ENCODE measurements around the gene PACSIN2.

The PACSIN2 gene

DNA sequence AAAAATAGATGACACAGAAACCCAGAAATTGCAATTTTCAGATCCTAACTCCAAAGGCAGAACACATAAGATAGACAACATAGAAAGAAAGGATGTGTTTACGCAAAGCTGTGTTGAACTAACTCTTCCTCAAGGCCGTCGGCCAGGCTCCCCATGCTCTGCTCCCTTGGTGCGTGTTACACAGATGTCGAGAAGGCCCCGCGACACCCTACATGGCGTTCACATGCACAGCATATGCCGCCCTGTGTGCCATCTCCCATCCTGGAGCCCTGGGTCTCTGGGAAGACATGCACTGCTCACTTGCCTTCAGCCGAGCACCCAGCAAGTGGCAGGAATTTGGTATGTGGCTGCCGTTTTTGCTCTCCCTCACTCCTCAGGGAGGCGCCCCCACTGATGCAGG lies 110.9 kb downstream of the PACSIN2 start:
- DNase-seq (ENCODE audit: low read depth), result no peak

- DNase-seq (ENCODE audit: low read depth), result no peak
These were observed 112.0 kb downstream of the PACSIN2 start for GRCh38 chr22:42902875-42903510.

GRCh38 chr22:42901790-42902508 lies 113.0 kb downstream of the PACSIN2 start:
- DNase-seq (ENCODE audit: low read depth), result no peak

GRCh38 chr22:42897960-42898359 lies 117.0 kb downstream of the PACSIN2 start:
- no peak for DNase-seq (ENCODE audit: low read depth)

GRCh38 chr22:42895541-42895981 lies 119.4 kb downstream of the PACSIN2 start:
- DNase-seq (ENCODE audit: low read depth), result no peak

DNA sequence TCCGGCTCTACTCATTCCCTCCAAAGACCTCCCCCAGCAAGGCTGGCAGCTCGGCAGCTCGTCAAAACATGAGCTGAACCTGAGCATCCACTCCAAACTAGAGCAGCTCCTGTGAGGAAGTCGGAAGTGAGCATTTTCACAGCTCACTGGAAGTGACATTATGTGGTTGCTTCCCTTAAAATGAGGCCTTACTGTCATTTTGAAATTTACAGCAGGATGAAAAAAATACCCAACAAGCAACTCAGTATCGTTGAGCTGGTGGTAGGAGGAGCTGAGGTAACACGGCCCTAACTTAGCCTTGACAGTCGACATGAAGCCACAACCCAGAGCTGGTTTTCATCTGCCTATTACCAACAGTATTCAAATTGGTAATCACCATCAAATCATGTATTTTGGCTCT lies 119.9 kb downstream of the PACSIN2 start:
- no peak for DNase-seq (ENCODE audit: low read depth)

GRCh38 chr22:42893371-42894150 lies 121.4 kb downstream of the PACSIN2 start:
- no peak for DNase-seq (ENCODE audit: low read depth)

DNA sequence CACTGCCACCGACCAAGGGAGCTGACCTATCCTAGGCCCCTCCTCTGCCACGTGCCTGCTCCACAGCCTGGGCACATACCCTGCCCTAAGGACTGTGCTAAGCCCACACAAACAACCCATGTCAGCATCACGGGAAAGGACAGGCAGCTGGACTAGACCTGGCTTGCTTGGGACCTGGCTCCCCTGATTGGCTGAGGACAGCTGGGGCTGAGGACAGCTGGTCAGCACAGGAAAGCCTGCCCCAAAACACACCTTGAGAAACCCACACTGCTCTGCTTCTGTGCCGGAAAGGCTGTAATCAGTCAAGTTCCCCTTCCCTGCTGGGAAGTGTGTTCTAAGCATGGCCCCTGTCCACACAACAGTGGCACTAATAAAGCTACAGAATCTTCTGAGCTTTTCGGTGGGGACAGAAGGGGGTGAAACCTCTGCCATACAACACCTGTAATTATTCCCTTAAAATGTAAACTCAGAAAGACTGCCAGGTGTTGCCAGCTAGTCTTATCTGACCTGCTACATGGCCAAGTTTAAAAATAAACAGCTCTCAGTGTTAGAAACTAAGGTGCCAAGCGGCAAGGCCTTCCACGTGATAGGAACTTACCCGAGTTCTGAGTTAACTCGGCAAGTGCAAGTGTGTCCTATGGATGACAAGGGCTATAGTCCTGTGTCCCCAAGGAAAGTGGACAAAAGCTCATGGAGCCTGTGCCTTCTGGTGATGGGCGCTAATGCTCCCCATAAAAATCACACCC lies 122.2 kb downstream of the PACSIN2 start:
- no peak for DNase-seq (ENCODE audit: low read depth)

DNA sequence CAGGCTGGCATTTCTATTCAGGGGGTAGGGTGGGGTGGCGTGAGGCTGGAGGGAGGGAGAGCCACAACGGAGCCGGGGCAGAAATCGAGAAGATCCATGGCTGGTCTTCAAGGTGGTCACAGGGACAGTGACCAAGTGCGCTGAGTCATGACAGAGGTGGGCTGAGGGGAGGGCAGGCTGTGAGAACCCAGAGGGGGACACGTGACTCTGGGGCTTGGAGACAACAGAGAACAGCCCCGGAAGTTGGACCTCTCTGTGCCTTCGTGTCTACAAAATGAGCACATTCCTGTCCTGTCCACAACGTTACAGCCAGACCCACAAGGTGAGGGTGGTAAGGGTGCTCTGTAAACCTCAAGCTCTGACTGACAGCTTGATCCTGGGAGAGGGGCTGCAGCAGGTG lies 122.8 kb downstream of the PACSIN2 start:
- DNase-seq (ENCODE audit: low read depth), result no peak

- DNase-seq (ENCODE audit: low read depth), result no peak
These were observed 123.3 kb downstream of the PACSIN2 start for GRCh38 chr22:42891696-42892095.

GRCh38 chr22:42891008-42891407 lies 123.9 kb downstream of the PACSIN2 start:
- DNase-seq (ENCODE audit: low read depth), result no peak

- no peak for DNase-seq (ENCODE audit: low read depth)
These were observed 125.6 kb downstream of the PACSIN2 start for GRCh38 chr22:42889304-42889703.

- no peak for DNase-seq (ENCODE audit: low read depth)
These were observed 127.1 kb downstream of the PACSIN2 start for GRCh38 chr22:42887523-42888507.

DNA sequence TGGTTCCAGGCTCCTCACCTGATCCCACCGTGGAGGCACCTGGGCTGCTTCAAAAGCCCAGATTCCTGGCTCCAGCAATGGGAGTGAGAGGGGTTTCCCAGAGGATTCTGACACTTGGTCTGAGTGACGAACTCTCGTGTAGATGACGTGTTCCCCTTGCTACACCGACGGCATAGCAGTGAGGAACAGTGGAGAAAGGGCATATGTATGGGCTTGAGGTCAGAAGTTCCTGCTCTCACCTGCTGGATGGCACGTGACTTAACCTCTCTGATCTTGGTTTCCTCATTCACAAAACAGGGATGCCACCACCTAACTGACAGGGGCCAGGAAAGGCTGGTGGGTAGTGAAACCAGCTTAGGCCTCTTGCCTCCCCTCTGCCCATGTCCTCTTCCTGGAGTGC lies 127.8 kb downstream of the PACSIN2 start:
- no peak for DNase-seq (ENCODE audit: low read depth)

DNA sequence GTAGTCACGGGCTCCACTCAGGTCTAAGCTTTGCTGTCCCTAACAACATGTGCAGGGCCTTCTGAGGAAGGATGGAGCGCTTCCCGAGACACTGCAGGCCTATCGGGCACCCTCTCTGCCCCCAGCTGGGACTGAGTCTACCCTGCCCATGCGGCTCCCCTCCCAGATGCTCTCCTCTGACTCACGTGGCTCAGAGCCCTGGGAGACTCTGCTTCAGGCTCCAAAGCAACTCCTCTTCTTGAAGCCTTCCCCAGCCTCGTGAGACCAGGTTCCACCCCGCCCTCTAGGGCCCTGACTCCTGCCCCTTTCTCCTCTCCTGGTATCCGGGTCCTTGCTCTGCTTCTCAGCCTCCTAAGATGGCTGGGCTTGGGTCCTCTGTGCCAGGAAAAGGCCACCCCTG lies 129.5 kb downstream of the PACSIN2 start:
- no peak for DNase-seq (ENCODE audit: low read depth)

GRCh38 chr22:42884616-42885375 lies 130.2 kb downstream of the PACSIN2 start:
- no peak for DNase-seq (ENCODE audit: low read depth)

- DNase-seq (ENCODE audit: low read depth), result no peak
These were observed 131.0 kb downstream of the PACSIN2 start for GRCh38 chr22:42883970-42884369.

- DNase-seq (ENCODE audit: low read depth), result no peak
These were observed 131.8 kb downstream of the PACSIN2 start for GRCh38 chr22:42883121-42883520.

- no peak for DNase-seq (ENCODE audit: low read depth)
These were observed 132.8 kb downstream of the PACSIN2 start for GRCh38 chr22:42881982-42882656.

GRCh38 chr22:42881298-42881697 lies 133.7 kb downstream of the PACSIN2 start:
- no peak for DNase-seq (ENCODE audit: low read depth)
